SK-MEL-5 (cell line): Measurements from ENCODE around the gene SLC27A1. TPM values are rescaled to one million over a fixed set of nuclear protein-coding genes. Genes with fewer than 3 reads are reported as not detected.
A peak's percentile ranks its signal among the peaks of the same experiment; 100 is the strongest.
"Not testable (repeated sequence)": the region's sequence is repeated elsewhere in the genome, so short reads cannot be mapped to it uniquely, and the experiment has no call there.

ENCODE experiments used
- DNase-seq: peaks from one replicate; pipeline ENCODE4 v3.0.0-alpha.2; 2016; ENCODE audit warnings: low read depth, low spot score
- in situ Hi-C: cut with HindIII; loops from 2 replicates; pipeline ENCODE4 v1.10.0; 2016; ENCODE audit warnings: low sequenced_read_pairs, high pct_unique_total_duplicates, low pct_unique_long_range_greater_than_20kb
- total RNA-seq: library from RNA; depleted of rRNA; stranded (reverse); fragments of >200 nt; shearing (Covaris generic); gene quantifications from 2 replicates; pipeline ENCODE4 v1.2.3, GENCODE V29; 2014; rRNA removed

SLC27A1 gene
- total RNA-seq, 1 experiment from 2014 or later: 12.2 TPM

- in situ Hi-C loops: no loop called here
- DNase-seq: no peak
These were observed 72.7 kb downstream of the SLC27A1 start for GRCh38 chr19:17542793-17543582.

DNA sequence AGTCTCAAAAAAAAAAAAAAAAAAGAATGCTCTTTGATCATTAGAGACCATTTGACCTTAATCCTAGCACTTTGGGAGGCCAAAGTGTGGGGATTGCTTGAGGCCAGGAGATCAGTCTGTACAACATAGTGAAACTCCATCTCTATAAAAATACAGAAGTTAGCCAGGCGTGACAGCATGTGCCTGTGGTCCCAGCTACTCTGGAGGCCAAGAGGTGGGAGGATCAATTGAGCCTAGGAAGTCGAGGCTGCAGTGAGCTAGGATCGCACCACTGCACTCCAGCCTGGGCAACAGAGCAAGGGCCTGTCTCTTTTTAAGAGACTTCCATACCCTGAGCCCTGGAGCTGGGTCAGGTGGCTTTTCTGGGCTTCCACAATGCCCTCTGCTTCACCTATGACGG lies 73.7 kb downstream of the SLC27A1 start:
- in situ Hi-C loops: no loop called here
- DNase-seq: no peak

DNA sequence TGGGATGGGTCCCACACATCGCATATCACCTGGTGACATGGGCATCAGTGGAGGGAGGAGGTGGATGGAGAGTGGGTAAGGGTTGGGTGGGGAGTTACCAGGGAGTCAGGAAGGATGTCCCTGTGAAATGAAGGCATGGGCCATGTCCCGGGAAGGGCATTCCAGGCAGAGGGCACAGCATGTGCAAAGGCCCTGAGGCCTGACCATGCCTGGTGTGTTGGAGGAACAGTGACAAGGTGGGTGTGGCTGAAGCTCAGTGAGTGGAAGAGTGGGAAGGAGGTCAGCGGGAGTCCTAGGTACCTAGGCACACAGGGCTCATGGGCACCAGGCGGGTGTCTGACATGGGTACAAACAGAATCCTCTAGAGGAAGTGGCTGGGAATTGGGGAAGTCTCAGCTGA lies 74.1 kb downstream of the SLC27A1 start:
- no peak for DNase-seq
- in situ Hi-C loops: no loop called here

- no peak for DNase-seq
- in situ Hi-C loops: no loop called here
These were observed 77.8 kb downstream of the SLC27A1 start for GRCh38 chr19:17548145-17548544.

GRCh38 chr19:17549085-17549740 lies 78.9 kb downstream of the SLC27A1 start:
- in situ Hi-C loops: no loop called here
- DNase-seq: no peak

- DNase-seq: no peak
- in situ Hi-C loops: no loop called here
These were observed 79.8 kb downstream of the SLC27A1 start for GRCh38 chr19:17550076-17550667.

GRCh38 chr19:17552735-17553134 lies 82.4 kb downstream of the SLC27A1 start:
- DNase-seq, in situ Hi-C loops: not testable (repeated sequence)

DNA sequence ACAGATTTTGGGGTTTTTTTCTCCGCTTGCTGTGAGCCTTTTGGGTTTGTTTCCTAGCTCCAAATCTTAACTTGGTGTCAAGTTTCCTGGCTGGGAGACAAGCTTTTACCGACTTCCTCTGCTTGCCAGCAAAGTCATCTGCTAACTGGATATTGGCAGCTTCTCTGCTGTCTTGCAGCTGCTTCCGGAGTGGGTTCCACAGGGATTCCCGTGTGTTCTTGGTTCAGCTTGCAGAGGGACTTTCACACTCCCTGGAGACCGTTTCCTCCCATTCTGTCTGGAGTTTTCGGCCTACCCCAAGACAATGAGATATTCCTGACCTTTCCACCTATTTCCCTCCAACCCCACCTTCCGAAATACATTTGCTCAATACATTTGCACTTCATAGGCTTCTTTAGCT lies 82.9 kb downstream of the SLC27A1 start:
- peak; percentile 83 for DNase-seq
- in situ Hi-C loops: no loop called here

DNA sequence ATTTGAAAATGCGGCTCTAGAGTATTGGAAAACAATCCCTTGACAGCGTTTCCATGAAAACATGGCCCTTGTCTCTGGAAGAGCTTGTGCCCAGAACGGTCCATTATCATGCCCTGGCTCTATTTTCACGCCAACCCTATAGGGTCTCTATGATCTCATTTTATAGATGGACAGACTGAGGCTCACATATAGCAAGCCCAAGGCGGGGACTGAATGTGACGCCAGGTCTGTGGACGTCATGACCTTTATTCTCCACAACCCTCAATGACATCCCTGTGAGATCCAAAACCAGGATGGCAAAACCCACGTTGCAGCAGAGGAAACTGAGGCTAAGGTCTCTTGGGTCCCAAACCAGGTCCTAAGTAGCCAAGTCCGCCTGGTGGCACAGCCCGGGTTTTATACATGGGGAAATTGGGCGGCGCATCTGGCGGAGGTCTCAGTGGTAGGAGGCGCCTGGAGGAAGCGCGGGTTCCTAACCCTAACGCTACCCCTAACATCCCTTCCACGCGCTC lies 84.7 kb downstream of the SLC27A1 start:
- DNase-seq: no peak
- in situ Hi-C loops: no loop called here

DNA sequence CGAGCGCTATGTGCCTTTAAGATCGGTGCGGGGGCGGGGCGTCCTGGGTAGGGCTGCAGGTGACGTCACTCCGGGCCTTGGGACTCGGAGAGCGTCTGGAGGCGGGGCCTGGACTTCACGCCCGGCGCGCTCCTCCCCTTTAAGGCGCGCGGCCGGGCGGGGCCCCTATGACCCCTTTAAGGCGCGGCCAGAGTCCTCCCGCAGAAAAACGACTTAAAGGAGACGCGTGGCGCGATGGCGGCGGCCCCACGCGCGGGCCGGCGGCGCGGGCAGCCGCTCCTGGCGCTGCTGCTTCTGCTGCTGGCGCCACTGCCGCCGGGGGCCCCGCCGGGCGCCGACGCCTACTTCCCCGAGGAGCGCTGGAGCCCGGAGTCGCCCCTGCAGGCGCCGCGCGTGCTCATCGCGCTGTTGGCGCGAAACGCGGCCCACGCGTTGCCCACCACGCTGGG lies 85.2 kb downstream of the SLC27A1 start, which contains the start of gene COLGALT1:
TSS of gene COLGALT1 (plus strand) at position 170 of the 449 bp plus-strand sequence. CDS start at position 235, 65 bp downstream.
- in situ Hi-C loops: no loop called here
- peak; percentile 95 for DNase-seq

Other genes with a start within 250 kb of the SLC27A1 start
- gene OCEL1, start 244.3 kb upstream of the SLC27A1 start, total RNA-seq: 3.3 and 4.6 TPM in 2 replicates
- 30.3 and 35.2 TPM in 2 replicates for gene NR2F6, start 224.6 kb upstream of the SLC27A1 start, total RNA-seq
- not detected in 2 replicates for gene USHBP1, start 205.8 kb upstream of the SLC27A1 start, total RNA-seq
- gene BABAM1, start 203.1 kb upstream of the SLC27A1 start, total RNA-seq: 61.0 and 66.6 TPM in 2 replicates
- gene ANKLE1, start 188.6 kb upstream of the SLC27A1 start, total RNA-seq: 1.3 TPM in 2 replicates
- gene ABHD8, start 167.1 kb upstream of the SLC27A1 start, total RNA-seq: 2.5 and 3.4 TPM in 2 replicates
- 48.4 and 77.4 TPM in 2 replicates for gene MRPL34, start 164.7 kb upstream of the SLC27A1 start, total RNA-seq
- gene DDA1, start 161.0 kb upstream of the SLC27A1 start, total RNA-seq: 14.0 and 14.1 TPM in 2 replicates
- 0.98 and 1.3 TPM in 2 replicates for gene ANO8, start 135.7 kb upstream of the SLC27A1 start, total RNA-seq
- gene GTPBP3, start 133.0 kb upstream of the SLC27A1 start, total RNA-seq: 13.3 and 16.3 TPM in 2 replicates
- not detected in 2 replicates for gene PLVAP, start 93.2 kb upstream of the SLC27A1 start, total RNA-seq
- not detected in 2 replicates for gene CCDC194, start 76.3 kb upstream of the SLC27A1 start, total RNA-seq
- 0.21 and 1.9 TPM in 2 replicates for gene BST2, start 64.9 kb upstream of the SLC27A1 start, total RNA-seq
- gene MVB12A, start 50.5 kb upstream of the SLC27A1 start, total RNA-seq: 53.4 and 59.8 TPM in 2 replicates
- gene TMEM221, start 21.9 kb upstream of the SLC27A1 start, total RNA-seq: 0.08 TPM in 1 of 2 replicates, not detected in the other
- gene NXNL1, start 9.6 kb upstream of the SLC27A1 start, total RNA-seq: not detected in 2 replicates
- 58.6 and 59.2 TPM in 2 replicates for gene PGLS, start 41.1 kb downstream of the SLC27A1 start, total RNA-seq
- gene COLGALT1, start 85.1 kb downstream of the SLC27A1 start, total RNA-seq: 85.1 and 86.6 TPM in 2 replicates
- gene UNC13A, start 217.8 kb downstream of the SLC27A1 start, total RNA-seq: 0.26 and 0.61 TPM in 2 replicates
- gene MAP1S, start 249.0 kb downstream of the SLC27A1 start, total RNA-seq: 10.0 and 12.3 TPM in 2 replicates